A673 (cell line): ENCODE results near the gene VSX2.

Experiments
- EZH2 ChIP-seq: fragments of 200-600 bp; sonication (generic); IDR thresholded peaks from 2 replicates; pipeline ENCODE4 v1.6.1; 2017; ENCODE audit warnings: borderline replicate concordance, low read depth, mild to moderate bottlenecking, mixed read lengths, antibody characterized with exemption, low read length; ENCODE audit not compliant: poor library complexity, severe bottlenecking
- TF ChIP-seq, protein P1 (sequence below): fragments of 300-800, 200-600 bp; sonication (generic); conservative IDR thresholded peaks from 2 replicates; pipeline ENCODE4 v1.5.1; 2017; ENCODE audit warnings: low read depth, mild to moderate bottlenecking, antibody characterized with exemption, low read length, moderate library complexity, mixed read lengths

GRCh38 chr14:74244115-74244514 lies 4.9 kb downstream of the VSX2 start:
- TF ChIP-seq, protein P1, sequence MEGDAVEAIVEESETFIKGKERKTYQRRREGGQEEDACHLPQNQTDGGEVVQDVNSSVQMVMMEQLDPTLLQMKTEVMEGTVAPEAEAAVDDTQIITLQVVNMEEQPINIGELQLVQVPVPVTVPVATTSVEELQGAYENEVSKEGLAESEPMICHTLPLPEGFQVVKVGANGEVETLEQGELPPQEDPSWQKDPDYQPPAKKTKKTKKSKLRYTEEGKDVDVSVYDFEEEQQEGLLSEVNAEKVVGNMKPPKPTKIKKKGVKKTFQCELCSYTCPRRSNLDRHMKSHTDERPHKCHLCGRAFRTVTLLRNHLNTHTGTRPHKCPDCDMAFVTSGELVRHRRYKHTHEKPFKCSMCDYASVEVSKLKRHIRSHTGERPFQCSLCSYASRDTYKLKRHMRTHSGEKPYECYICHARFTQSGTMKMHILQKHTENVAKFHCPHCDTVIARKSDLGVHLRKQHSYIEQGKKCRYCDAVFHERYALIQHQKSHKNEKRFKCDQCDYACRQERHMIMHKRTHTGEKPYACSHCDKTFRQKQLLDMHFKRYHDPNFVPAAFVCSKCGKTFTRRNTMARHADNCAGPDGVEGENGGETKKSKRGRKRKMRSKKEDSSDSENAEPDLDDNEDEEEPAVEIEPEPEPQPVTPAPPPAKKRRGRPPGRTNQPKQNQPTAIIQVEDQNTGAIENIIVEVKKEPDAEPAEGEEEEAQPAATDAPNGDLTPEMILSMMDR = no peak; the same call in 1 of the 2 replicates
- no peak for TF ChIP-seq EZH2
